HG02759 (cell line): ENCODE measurements around the gene GFI1B.
"Not testable (repeated sequence)": the region's sequence is repeated elsewhere in the genome, so short reads cannot be mapped to it uniquely, and the experiment has no call there.

ENCODE experiments used
- ATAC-seq: cut with Tn5 transposase; IDR thresholded peaks from one replicate; pipeline ENCODE4 v1.9.1; 2021; ENCODE audit warnings: mild to moderate bottlenecking, moderate library complexity; ENCODE audit not compliant: unreplicated experiment

Gene GFI1B

DNA sequence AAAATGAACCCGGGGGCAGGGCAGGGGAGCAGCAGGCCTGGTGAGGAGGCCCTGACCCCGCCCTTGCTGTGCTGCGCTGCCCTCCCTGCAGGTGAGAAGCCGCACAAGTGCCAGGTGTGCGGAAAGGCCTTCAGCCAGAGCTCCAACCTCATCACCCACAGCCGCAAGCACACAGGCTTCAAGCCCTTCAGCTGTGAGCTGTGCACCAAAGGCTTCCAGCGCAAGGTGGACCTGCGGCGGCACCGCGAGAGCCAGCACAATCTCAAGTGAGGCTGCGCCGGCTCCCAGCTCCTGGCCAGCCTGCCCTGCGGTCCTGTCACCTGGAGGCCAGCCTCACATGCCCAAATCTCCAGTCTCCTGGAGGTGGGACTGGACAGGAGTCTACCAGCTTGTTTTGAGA, 12.3 kb downstream of the GFI1B start:
- no peak for ATAC-seq

DNA sequence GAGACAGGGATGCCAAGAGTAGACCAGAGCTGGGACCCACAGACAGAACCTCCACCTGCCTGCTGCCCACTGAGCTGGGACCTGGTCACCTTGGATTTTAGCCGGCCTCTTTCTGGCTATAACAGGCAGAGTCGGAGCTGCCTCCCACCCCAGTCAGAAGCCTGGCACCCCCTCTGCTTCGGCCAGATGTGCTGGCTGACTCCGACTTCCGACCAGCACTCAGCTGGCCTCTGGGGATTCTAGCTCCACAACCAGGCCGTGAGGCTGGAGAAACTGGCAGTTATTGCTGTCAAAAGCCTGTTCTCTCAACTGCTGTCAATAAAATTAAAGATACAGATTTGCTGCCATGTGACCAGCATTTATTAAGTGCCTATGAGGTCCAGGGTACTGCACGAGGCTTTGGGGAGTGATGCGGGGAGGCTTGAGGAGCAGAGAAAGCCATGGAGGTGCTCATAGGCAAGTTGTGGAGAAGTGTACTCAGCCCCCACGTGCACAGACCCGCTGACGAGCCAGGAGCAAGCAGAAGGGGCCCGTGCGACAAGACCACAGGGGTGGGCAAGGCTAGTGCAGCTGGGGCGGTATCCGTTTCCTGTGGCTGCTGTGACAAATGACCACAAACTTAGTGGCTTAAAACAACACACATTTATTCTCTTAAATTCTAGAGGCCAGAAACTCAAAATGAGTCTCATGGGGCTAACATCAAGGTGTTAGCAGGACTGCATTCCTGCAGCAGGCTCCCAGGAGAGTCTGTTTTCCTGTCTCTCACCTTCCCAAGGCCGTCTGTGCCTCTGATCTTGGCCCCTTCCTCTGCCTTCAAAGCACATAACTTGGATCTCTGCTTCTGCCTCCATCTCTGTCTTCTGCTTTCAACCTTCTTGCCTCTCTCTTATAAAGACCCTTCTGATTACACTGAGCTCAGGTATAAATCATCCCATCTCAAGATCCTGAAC, 13.1 kb downstream of the GFI1B start:
- ATAC-seq, result no peak

DNA sequence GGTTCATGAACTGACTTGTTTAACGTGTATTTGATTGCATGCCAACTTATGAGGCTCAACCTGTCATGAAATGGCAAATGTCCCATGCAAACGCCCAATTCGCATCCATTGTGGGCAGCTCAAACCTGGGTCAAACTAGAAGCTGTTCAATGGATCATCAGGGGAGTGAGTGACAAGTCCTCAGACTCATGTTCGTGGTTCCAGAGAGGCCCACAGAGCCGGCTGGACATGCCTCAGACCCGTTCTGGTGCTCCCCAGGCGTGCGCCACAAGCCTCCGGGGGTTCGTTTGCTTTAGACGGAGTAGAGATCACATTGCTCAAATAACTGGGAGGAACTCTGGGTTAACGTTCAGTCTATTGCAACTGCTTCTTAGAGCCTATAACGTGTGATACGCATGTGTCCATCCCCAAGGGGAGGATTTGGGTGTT, 15.0 kb downstream of the GFI1B start:
- no peak for ATAC-seq

DNA sequence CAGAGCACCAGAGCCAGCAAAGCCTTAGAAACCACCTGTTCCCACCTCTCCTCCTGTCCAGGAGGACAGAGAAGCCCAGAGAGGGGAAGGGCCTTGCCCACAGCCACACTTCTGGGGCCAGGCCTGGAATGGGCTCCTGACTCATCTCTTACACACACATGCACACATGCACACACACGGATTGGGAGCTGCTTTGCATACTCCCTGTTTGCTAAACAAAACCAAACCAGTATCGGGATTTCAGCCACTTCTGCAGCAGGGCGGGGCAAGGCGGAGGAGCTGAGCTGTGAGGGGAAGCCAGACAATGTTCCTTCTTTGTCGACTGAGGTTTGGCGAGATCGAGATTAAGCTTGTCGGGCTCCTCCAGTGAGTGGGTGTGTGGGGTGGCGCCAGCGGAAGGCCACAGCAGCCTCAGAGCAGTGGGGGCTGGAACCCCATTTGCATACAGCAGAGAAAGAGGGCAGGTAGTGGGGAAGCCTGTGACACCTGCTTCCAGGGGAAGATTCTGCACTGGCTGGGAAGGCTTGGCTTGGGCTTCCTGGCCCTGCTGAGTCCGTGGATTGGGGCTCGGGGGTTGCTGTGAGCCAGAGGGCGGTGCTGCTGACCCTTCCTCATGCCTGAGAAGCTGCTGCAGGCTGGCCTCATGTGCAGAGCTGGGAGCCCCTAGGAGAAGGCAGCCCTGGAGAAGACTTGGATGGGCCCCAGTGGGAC, 16.1 kb downstream of the GFI1B start:
- peak; percentile 54 for ATAC-seq

DNA sequence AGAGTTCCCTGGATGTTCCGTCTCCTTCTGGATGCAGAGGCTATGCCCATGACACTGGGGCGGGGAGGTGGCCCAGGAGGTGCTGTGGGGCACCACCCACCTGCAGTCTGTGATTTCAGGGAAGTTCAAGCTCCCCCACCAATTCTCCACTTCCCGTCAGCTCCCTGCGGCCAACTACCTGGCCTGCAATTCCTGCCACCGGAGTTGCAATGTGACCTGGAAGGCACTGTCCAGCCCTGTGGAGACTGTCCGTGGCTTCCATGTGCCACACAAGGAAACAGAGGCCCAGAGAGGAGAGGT, 16.6 kb downstream of the GFI1B start:
- no peak for ATAC-seq

DNA sequence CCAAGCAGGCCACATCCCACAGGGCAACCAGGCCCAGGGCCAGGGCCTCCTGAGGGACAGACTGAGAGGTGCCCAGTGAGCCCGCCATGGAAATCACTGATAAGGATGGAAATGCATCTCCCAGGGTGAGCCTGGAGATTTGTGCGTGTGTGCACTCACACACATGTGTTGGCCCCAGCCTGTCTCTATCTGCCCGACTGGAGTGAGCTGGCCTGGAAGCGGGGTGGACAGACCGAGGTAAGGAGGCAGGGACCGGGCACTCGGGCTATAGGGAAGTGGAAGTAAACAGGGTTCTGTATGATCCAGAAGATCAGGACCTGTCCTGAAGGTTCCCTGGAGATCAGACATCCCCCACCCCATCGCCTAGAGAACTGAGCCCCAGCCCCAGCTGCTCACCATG, 17.4 kb downstream of the GFI1B start:
- no peak for ATAC-seq

DNA sequence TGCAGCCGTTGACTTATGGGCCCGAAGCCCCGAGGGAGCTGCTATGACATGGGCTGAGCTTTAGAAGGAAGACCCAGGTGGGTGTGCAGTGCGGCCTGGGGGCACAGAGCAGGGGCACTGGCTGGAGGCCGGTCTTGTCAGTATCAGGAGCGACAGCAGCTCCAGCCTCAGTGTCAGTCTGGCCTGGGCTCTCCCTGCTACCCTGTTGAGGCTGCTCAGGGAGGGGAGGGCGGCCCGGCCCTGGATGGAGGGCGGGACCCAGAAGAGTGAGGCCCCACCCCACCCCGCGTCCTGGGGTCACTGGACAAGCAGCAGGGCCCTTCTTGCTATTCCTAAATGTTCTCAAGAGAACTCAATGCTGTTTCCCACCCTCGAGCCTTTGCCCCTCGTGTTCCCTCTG, 18.0 kb downstream of the GFI1B start:
- ATAC-seq, result no peak

DNA sequence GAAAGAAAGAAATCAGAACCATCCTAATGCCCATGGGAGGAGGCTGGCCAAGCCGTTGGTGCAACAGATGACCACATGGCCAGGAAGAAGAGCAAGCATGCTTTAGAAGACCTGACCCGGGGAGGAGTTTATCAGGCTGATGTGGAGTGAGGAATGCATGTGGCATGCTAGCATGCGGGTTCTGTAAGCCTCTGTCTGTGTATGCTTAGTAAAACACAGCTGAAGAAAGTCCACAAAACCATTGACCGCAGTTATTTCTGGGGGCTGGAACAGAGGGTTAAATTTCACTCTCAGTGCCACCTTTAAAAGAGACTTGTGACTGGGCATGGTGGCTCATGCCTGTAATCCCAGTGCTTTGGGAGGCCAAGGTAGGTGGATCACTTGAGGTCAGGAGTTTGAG, 19.1 kb downstream of the GFI1B start:
- no peak for ATAC-seq

DNA sequence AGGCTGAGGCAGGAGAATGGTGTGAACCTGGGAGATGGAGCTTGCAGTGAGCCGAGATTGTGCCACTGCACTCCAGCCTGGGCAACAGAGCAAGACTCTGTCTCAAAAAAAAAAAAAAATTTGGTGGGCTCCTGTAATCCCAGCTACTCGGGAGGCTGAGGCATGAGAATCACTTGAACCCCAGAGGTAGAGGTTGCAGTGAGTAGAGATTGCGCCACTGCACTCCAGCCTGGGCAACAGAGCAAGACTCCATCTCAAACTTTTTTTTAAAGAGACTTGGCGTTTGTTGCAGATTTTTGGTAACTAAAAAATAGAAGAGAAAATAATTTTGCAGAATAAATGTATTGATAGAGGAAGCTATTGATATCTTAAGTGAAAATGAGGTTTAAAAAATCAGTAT, 19.7 kb downstream of the GFI1B start:
- ATAC-seq, result not testable (repeated sequence)

DNA sequence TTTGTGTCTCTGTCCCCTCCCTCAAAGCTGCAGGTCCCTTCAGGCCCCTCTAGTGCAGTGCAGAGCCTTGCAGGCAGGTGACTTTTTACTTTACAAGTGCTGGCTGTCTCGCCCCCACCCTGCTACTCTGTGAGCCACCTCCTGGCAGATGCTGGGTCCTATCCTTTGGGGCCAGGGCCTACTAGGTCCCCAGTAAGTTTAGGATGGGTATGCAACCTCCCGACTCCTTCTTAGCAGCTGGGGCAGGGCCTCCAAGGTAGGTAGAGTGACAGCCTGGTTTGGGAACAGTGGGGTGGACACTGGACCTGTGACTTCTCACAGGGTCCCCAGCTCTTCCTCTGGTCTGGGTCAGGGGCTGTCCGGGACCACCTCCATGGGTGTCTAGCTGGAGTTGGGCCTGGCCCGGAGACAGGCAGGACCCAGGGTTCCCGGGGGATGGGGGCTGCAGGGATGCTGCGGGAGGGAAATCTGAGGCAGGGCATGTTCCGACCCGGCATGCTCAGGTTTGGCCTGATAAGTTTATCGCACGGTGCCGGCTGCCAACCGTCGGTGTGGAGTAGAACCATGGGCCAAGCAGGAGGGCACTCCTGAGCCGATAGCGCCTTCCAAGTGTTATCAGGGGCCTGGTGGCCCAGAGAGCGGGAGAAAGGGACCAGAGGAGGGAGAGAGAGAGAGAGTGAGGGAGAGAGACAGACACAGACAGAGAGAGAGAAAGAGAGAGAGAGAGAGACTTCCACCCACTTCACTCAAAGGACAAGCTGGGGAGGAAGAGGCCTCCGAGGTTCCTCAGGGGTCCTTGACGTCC, 20.5 kb downstream of the GFI1B start:
- ATAC-seq, result no peak

DNA sequence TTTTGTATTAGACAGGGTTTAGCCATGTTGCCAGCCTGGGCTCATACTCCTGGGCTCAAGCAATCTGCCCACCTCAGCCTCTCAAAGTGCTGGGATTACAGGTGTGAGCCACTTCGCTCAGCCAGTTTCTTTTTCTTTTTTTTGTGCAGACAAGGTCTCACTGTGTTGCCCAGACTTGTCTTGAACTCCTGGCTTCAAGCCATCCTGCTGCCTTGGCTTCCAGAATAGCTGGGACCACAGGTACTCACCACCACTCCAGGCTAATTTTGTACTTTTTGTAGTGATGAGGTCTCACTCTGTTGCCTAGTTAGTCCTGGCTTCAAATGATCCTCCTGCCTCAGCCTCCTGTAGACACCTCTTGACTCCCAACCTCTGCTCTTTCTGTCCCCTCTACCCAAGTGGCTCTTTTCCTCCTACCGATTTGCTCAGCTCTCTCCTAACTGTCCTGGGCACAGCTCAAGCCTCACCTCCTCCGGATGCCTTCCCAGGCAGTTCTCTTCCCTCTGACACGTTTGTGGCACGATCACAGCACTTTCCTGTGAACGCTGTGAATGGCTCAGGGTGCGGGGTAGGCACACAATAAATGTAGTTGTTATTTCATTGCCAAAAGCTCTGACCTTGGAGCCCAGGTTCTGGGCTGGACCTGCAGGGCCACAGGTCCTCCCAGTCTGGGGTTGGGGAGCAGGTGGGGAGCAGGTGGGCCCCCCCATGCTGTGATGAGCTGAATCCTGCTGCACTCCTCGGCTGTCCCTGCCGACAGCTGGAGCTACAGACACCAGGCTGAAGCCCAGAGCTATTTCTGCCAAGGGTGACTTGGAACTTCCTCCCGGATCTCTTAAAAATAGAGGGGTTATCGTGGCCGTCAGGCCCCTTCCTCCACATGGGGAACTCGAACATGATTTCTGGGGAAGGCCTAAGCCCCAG, 23.9 kb downstream of the GFI1B start:
- ATAC-seq, result no peak

DNA sequence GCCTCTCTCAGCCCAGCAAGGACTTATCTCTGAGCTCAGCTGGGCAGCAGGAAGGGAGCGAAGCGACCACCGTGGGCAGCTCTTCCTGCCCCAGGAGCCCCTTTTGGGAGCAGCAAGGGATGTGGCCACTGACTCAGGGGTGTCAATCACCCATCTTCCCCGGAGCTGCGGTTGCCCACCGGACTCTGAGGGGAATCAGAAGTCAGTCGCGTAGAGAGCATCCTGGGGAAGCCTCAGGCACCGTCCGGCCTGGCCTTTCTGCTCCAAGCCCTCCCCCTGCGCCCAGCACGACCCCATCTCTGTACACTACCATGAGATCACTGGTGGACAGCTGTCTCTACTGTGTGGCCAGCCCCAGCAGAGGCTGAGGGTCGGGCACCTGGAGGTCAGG, 24.6 kb downstream of the GFI1B start:
- ATAC-seq, result no peak

DNA sequence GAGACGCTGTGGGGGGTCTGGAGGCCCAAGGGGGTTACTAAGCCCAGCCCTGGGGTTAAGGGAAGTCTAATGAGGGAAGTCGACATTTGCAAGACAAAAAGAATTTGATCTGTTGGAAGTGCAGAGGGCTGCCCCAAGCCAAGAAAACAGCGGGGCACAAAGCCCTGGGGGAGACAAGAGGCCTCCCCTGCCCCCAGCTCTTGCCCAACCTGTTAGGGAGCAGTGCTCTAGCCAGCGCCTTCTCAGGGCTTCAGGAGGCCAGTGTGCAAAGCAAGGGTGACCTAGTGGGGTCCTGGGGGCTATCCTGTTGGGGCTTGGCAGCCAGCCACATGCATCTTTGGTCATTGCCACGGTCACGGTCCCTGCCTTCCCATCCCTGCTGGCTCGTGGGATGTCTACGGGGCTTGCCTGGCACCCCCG, 25.2 kb downstream of the GFI1B start:
- no peak for ATAC-seq

DNA sequence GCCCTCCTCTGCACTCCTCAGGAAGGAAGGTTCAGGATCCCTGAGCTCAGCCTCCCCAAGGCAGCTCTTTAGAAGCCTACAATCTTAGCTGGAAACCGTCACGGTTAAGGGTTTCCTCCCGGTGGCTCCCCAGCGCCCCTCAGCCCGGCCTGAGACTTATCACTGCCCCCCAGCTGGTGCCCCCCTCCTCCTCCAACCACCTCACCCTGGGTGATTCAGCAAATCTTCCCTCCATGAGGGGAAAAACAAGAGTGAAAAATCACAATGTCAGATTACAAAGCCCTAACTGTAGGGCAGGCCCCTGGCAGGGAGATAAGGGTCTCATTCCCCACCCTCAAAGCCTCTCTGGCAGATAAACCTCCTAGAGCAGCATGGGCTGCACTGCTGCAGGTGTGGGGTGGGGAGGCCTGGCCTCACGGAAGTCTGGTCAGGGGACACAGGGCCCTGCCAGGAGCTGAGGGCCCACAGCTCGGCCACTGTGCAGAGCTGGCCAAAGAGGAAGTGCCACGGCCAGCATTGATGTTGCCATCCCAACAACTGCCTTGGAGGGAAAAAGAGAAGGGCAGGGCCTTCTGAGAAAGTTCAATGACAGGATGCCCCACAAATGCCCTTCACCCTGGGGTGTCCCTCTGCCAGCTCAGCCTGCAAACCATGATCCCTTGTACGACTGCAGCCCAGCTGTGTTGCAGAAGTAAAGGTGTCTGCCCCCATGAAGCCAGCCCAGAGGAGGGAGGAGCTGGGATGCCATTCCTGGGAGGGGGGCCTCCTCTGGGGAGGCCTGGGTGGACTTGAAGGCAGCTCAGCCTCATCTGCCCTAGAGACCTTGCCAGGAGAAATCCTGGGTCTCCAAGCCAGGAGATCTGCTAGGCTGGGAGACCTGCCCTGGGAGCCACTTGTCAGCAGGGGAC, 25.9 kb downstream of the GFI1B start:
- no peak for ATAC-seq

DNA sequence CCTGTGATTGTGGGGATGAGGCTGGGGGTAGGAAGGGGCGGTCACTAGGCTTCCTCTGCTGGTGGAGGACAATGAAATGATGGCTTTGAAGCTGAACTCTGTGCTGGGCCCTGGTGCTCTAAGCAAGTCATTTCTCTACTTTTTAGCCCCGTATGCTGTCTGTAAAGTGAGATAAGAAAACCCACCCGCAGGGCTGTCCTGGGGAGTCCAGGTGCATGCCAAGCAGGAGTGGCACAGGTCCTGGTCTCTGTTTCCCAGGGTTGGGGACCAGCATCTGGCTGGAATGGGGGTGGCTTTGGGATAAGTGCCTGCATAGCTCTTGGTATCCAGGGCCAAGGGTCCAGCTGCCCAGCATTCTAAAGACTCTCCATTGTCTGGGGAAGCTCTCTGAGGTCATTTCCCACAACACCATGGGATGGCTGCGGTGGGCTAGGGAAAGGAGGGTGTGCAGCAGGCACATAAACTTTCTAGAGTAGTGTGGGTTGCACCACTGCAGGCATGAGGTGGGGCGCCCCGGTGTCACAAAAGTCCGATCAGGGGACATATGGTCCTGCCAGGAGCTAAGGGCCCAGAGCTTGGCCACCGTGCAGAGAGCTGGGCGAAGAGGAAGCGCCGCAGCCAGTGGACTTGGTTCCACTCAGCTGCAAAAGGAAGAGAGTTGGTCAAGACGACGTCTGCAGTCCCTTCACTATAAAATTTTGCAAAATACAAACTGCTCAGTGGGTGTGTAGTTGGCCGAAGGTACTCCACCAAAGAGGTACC, 26.7 kb downstream of the GFI1B start:
- no peak for ATAC-seq

DNA sequence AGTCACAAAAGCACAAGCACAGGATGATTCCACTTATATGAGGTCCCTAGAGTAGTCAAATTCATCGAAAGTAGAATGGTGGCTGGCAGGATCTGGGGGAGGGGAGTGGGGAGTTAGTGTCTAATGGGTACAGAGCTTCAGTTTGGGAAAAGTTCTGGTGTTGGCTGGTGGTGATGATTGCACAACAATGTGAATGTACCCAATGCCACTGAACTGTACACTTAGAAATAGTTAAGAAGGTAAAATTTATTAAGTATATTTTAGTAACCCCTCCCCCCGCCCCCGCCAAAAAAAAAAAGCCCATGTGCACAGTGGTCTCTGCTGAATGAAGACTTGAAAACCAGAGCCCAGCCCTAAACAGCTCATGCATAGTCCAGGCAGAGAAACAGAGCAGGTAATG, 27.5 kb downstream of the GFI1B start:
- ATAC-seq, result no peak

DNA sequence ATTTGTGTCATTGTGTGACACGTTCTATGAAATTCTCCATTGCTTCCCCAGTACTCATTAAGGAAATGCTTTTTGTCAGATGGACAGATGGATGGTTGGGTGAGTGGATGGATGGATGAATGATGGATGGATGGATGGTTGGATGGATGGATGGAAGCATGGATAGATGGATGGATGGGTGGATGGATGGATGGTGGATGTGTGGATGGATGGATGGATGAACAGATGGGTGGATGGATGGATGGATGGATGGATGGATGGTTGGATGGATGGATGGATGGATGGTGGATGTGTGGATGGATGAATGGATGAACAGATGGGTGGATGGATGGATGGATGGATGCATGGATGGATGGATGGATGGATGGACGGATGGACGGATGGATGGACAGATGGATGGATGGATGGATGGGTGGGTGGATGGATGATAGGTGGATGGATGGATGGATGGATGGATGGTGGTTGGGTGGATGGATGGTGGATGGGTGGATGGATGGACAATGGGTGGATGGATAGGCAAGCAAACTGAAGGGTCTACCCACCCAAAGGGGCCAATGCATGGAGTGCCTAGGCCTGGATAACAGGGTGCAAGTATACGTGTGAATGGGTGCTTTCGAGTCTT, 28.3 kb downstream of the GFI1B start:
- ATAC-seq, result no peak

DNA sequence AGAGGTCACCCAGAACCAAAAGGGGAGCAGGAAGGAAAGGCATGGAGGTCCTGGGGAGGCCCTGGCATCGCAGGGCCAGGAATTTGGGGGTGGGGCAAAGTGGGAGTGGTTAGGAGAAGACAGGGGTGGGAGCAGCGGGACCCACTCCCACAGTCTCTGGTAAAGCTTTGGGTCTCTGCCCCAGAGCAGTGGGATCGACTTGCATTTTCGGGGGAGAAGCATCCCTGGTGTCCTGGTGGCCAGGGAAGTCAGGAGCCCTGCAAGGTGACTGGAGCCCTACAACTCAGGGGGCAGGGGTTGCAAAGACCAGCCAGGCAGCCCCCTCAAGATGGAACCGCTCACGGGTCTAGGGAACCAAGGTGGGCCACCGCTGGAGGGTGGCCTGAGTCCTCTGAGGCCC, 29.9 kb downstream of the GFI1B start:
- ATAC-seq, result no peak
